HG03135 (cell line): Measurements from ENCODE around the gene HEMGN.
A peak's percentile ranks its signal among the peaks of the same experiment; 100 is the strongest.
"Not testable (repeated sequence)": the region's sequence is repeated elsewhere in the genome, so short reads cannot be mapped to it uniquely, and the experiment has no call there.

Experiments
- ATAC-seq: cut with Tn5 transposase; IDR thresholded peaks from one replicate; pipeline ENCODE4 v1.9.1; 2021; ENCODE audit warnings: mild to moderate bottlenecking, moderate library complexity; ENCODE audit not compliant: unreplicated experiment

HEMGN gene, protein sequence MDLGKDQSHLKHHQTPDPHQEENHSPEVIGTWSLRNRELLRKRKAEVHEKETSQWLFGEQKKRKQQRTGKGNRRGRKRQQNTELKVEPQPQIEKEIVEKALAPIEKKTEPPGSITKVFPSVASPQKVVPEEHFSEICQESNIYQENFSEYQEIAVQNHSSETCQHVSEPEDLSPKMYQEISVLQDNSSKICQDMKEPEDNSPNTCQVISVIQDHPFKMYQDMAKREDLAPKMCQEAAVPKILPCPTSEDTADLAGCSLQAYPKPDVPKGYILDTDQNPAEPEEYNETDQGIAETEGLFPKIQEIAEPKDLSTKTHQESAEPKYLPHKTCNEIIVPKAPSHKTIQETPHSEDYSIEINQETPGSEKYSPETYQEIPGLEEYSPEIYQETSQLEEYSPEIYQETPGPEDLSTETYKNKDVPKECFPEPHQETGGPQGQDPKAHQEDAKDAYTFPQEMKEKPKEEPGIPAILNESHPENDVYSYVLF

DNA sequence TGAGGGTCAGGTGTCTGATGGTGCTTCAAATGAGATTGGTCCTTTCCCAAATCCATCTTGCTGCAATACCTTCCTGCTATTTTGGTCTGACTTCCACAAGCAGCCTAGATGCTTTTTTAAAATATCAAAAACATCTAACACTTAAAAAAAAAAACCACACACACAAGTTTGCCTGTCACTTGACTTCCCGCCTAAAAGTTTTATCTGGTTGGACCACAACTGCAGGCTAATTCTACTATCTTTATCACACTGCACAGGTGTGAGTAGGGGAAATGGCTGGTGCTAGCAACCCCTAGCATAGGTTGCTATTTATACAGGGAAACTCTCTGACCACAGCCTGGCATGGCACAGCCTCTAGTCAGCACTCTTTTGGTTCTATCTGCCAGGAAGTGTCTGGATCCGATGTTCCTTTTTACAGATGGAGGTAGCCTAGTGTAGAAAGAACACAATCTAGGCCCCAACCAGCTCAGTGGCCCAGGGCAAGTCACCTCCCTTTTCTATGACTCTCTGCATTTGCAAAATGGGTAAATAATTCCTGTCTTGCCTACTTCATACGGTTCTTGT is at the start of gene HEMGN:
Gene HEMGN, minus strand, starts transcription at position 92 of the 564 bp plus-strand sequence. Its CDS starts 36 bp downstream, at position 56.
- no peak for ATAC-seq

DNA sequence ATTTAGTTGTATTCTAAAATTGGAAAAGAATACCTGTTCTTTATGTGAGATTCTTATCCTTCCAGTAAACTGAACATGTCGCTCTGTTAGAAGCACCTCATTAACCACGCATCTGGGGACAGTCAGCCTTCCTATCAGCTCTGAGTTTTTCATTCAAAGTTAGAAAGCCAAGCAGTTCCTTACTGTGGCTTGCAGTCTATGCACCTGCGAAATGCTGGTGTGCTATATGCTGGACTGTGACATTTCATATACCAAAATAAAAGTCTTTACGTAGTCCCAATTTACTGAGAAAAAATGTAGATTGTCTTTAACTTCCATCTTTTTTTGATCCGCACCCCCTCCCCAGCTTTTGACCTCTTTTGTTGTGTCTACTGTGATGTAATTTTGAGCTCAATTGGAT is 49.5 kb upstream of the HEMGN start:
- no peak for ATAC-seq

DNA sequence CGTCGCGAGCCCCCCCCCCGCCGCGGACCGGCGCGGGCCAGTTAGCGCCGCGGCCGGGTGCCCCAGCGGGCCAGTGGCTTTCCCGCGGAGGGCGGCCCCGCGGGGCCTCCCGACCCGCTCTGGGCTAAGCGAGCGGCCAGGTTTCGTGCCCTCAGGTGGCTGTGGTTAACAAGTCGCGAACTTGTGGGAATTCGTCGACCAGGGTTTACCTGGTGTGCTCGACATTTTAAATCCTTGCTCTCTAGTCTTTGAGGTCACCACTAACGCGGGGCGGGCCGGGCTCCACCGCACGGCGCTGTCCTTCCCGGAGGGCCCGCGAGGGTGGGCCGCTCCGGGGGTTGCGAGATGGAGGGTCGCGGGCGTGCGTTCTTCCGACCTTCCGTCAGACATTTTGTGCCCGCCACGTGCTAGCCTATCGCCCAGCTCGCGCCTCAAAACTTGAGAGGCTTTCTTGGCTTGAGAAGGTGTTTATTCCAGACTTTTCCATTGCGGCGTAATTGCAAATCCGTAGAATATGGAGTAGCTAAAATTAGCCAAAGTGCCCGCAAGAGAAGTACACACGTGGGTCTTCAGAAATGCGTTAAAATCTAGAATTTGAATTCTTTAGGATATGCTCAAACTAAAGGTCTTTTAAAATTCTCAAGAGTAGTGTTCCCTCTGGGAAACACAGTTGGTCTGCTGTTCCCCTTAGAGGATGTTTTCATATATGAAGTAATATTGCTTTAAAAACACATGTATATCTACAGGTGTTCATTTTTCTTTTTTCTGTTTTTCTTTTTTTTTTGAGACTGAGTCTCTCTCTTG is 47.3 kb upstream of the HEMGN start:
- peak; percentile 5 for ATAC-seq

DNA sequence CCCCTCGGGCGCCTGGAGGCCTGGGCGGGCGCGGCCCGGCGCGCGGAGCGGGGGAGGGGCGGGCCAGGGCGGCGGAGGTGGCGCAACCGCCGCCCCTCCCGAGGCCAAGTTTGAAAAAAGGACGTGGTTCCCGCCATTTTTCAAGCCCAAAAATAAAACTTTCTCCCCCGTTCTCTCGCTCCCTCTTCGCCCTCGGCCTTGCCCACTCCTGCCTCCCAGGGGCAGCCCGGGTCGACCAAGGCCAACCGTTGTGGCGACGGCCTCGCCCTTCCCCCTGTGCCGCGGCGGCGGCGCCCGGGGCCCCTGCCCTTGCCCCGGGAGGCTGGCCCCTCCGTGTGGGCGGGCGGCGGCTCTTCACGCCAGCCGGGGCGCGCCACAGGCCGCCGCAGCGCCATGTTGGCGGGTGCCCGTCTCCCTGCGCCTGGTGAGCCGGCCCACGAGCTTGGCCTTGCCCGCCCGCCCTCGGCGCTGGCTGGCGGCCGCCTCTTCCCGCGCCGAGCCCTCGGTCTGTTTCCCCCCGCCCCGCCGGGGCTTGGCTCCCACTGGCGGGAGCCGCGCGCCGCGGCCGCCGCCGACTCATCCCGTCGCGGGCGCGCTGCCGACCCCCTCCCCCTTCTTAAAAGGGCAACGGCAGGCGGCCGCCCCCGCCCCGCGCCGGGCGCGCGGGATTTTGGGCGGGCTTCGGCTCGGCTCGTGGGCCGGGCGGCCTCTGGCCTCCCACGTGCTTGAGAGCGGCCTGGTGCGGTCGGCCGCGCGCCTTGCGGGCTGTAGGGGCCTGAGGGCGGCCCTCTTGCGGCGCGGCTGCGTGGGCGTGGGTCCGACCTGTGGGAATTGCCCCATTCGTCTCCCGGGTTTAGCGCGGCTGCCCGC is 46.5 kb upstream of the HEMGN start:
- ATAC-seq = peak; percentile 28

DNA sequence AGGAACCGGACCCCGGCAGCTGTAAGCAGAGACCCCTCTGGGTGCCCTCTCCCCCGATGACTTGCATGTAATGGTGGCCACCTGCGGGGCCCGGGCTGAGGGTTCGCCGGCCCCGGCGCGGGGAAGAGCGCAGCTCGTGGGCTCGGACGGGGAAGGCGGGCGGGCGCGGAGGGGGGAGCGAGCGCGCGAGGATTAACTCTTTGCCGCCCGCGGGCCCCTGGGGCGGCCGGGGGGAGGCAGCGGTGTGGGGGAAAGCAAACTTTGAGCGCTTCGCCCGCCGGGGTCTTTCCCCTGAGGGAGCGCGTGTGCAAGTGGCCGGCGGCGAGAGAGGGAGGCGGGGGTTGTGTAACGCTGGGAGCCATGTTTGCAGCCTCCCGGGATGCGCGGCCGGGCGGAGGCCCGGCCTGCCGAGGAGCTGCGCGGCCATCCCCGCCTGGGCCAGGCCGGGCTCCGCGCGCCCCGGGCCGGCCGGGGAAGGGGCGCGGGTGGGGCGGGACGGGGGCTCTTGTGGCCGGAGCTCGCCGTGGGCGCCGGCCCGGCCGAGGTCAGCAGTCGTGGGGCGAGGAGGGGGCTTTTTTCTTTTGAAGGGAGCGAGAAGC is 45.7 kb upstream of the HEMGN start:
- ATAC-seq = peak; percentile 14

DNA sequence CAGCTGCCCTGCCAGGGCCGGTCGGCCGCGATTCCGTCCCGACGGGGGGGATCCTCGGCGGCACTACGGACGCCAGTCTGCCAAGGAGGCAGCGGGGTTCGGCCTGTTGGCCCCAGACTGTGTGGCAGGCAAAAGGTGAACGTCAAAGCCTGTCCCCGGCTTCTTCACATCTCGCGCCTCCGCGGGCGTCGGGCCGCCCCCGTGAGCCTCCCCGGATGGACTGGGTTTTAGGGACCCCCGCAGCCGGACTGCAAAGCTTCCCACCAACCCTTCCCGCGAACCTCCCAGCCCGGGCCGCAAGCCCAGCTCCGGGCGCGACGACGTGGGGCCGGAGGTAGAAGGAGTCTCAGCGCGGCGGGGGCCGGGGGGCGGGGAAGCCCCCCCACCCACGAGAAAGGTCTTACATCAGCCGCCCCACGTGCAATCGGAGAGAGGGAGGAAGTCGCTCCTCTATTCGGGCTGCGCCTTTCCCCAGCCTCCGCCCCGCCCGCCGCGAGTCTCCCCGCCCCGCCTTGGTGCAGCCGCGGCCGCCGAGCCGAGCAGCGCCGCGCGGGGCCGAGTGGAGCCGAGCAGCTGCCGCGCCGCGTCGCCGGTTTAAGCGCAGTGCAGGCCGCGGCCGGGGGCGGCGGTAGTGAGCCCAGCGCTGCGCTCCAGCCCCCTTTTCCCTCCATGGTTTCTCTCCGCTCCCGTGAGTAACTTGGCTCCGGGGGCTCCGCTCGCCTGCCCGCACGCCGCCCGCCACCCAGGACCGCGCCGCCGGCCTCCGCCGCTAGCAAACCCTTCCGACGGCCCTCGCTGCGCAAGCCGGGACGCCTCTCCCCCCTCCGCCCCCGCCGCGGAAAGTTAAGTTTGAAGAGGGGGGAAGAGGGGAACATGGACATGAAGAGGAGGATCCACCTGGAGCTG is 45.0 kb upstream of the HEMGN start, which contains the start of gene ANP32B:
Gene ANP32B, plus strand, starts transcription at position 659 of the 906 bp plus-strand sequence. Its CDS starts 215 bp downstream, at position 874.
- peak; percentile 63 for ATAC-seq

DNA sequence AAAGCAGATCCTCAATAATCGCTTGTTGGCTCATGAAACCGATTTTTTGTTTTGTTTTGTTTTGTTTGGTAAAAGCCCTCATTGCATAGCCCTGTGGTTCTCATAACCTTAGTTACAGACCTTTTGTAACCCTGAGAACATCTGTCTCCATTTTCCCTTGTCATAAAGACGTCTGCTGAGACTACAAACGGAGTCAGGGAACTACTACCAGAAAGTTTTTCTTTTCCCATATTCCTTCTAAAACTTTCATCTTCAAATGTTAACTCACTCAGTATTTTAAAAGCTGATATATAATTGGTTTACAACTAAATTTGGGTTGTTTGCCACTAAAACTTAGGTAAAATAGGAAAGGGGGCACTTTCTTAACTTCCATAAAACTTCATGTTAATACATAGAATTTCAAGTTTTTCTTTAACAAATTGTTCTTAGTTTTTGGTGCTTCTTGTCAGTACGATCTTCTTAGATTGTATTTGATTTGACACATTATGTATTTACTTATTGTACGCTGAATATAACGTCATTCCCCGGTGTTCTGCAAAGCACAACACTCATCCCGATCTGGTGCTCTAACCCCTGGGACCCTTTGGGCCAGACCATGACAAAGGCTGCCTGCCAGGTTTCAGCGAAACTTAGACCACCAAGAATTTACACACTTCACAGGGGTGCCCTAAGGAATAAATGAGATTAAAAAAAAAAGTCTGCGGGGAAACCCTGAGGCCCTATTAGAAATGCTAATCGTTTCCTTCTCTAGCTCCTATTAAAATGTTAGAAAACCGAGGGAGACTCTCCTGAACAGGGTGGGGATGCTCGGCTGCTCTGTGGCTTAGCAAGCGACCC is 44.1 kb upstream of the HEMGN start:
- ATAC-seq = no peak

DNA sequence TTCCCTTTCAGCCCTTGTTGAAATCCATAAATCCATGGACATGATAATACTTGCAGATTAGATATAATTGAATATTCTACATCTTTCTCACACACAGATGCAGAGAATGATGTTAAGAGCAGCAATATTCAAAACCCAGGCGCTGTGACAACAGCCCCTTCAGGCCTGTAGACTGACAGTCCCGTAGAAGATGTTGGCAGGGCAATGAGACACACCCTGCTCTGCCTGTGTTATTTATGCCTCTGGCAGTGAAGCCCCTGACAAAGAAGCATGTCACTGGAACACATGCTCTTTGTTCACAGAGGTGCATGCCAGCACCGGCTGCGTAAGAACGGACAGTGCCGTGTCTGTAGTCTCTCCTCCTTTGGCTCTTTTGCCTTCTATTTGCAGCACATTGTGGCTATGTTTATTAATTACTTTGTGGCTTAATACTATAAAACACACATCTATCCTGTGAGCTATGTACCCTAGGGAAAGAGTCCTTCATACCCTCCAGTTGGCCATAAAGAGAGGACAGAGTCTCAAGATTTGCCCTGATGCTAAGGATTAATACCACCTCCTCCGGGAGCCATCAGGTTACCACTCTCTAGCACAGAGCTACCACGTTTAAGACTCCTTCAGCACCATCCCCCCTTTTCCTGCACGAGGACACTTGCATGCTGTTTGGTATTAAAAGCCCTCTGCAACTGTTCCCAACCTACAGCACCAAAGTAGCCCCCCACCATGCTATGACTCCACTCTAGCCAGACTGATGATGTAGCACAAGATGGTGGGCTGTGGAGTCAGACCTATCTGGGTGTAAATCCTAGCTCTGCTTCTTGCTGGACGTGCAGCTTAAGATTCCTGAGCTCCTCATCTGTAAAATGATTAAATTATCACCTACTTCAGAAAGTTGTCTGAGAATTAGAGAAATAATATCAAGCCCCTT is 43.2 kb upstream of the HEMGN start:
- no peak for ATAC-seq

DNA sequence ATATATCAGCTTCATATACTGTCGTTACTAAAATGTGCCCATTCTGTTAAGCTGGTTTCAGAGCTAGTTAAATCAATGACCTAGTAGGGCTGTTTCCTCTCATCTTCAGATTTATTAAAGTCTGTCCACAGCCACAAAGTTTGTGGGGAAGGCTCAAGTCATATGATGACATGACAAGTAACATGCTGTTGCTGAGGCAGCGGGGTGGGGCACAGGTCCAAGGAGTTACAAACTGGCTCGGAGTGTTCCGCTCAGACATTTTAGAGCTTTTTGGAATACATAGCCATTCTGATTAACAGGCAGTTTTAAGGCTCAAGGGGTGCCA is 42.5 kb upstream of the HEMGN start:
- ATAC-seq = no peak

DNA sequence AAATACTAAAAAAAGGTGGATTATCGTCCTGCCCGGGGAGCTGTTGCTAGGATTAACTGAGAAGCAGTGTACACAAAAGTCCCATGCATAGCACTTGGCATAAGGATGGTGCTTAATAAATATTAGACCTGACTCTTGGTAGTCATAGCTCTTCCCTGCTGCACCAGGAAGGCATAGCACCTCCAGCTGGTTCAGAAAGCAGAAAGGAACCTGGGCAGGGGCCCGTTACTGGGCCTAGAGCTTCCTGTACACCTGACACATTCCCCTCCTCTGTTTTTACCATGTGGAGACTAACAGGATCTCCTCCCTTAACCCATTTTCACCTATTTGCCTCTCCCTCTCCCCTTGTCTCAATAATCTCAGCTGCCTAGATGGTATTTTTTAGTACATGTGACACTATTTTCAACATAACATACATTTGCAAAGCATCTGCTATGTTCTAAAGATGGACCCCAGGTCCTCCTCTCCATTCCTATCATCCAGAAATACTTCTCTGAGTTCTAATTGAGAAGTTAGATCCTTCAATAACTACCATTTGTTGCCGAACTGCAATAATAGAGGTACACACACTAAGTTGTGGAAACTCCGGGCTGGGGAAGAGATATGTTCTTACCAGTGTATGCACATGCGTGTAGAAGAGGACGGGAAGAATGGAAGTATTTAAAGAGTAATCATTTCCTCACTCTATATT is 42.0 kb upstream of the HEMGN start:
- no peak for ATAC-seq

DNA sequence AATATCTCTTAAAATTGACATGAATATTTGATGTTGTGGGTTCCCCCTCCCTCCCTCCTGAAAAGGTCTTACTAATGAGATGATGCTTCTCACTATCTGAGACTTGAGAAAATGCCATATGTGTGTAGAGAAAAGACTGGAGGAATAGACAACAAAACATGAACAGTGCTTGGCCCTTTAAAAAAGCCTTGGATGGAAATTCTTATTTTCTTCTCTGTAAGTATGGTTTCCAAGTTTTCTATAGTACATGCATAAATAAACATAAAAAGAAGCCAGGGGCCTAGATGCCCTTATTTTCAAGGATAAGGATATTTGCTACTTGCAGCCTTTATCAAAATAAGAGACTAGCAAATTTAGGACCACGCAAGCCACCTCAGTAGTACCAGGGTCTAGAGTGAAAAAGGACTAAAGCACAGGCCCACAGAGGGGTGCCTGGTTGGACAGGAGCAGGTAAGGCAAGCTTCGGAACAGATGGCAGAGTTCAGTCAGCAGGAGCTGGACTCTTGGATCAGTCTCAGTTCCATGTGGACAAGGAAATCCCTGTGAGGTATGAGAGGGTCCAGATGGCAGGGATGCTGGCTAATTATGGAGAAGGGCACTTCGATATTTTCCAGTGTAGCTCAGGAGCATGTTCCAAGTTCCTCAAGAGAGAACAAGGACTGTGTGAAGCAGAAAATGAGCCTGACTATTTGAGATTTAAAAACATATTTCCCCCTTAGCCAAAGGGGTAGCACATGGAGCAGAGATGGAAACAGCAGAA is 40.6 kb upstream of the HEMGN start:
- no peak for ATAC-seq

DNA sequence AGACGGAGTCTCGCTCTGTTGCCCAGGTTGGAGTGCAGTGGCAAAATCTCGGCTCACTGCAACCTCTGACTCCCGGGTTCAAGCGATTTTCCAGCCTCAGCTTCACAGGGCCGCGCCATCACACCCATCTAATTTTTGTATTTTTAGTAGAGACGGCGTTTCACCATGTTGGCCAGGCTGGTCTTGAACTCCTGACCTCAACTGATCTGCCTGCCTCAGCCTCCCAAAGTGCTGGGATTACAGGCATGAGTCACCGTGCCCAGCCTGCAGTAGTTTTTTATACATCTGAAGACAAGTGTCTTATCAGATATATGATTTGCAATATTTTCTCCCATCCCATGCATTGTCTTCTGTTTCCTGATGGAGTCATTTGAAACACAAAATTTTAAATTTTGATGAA is 38.7 kb upstream of the HEMGN start:
- not testable (repeated sequence) for ATAC-seq

DNA sequence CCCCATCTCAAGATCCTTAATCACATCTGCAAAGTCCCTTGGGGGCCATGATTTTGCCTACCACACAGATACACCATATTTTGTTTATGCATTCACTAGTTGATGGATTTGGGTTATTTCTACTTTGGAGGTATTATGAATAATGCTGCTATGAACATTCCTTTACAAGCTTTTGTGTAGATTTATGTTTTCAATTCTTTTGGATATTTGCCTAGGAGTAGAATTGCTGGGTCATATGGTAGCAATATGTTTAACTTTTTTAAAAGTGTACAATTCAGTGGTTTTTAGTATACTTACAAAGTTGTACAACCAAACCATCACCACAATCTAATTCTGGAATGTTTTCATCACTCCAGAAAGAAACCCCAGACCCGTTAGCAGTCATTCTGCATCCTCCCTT is 37.4 kb upstream of the HEMGN start:
- ATAC-seq = no peak

DNA sequence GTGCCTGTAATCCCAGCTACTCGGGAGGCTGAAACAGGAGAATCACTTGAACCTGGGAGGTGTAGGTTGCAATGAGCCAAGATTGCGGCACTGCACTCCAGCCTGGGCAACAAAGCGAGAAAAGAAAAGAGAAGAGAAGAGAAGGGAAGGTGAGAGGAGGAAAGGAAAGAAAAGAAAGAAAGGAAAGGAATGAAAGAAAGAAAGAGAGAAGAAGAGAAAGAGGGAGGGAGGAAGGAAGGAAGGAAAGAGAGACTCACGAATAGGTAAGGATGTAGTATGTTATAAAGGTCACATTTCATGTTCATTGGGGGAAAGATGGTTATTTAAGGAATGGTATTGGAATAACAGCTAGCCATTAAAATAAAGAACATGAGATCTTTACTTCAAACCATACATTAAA is 34.8 kb upstream of the HEMGN start:
- no peak for ATAC-seq

DNA sequence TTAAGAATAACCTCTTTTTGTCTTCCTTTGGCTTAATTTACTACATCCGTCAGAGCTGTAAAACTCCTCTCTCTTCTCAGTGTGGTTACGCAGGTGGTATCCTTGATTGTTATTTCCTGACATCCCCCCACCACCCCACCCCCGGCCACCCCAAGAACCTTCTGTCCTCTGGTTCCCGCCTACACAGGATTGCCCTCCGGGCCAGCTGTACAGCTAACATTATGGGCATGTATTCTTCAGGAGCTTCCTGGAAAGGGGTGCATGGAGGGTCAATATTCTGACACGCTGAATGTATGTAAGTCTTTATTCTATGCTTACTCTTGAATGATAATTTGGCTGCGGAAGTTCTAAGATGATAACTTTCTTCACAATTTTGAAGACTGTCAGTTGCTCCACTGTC is 32.2 kb upstream of the HEMGN start:
- ATAC-seq = no peak

DNA sequence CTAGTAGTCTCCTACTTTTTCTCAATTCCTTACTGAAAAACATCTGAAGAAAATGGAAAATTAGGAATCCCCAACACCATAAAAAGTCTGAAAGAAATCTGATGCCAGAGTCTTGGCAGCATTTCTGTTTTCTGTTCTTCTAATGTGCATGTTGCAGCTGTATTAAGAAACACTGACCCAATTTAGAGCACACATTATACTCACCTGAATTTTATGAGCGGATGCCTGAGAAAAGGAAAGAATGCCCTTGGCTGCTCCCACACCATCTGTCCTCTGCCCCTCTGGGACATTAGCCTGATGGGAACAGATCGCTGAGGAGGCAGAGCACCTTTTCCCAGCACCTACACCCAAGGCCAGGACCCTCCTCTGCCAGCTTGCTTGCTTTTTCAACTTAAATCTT is 31.0 kb upstream of the HEMGN start:
- no peak for ATAC-seq
